Suppressor macrophage treated with lipopolysaccharide for 1 hour (primary cell): ENCODE measurements around the gene COLEC11.

Source experiments
- DNase-seq, 3 donors: peaks; one replicate each; pipeline ENCODE4 v3.0.0-alpha.2; 2020 to 2022

Gene COLEC11

GRCh38 chr2:3679180-3679579 lies 84.3 kb downstream of the COLEC11 start:
- no peak for DNase-seq

- DNase-seq, result no peak
Measured at GRCh38 chr2:3679616-3680393, 84.9 kb downstream of the COLEC11 start.

- DNase-seq, result no peak
Measured at GRCh38 chr2:3680548-3681345, 85.8 kb downstream of the COLEC11 start.

- DNase-seq, result no peak
Measured at GRCh38 chr2:3681625-3682024, 86.7 kb downstream of the COLEC11 start.

- DNase-seq, result no peak
Measured at GRCh38 chr2:3682811-3683210, 87.9 kb downstream of the COLEC11 start.

GRCh38 chr2:3683748-3684454 lies 89.0 kb downstream of the COLEC11 start:
- no peak for DNase-seq

- no peak for DNase-seq
Measured at GRCh38 chr2:3689998-3690748, 95.3 kb downstream of the COLEC11 start.

- peak in 1 of 3 donors; percentile 3 for DNase-seq
Measured at GRCh38 chr2:3692375-3692774, 97.5 kb downstream of the COLEC11 start.
